Measurements from ENCODE around the gene ADCY5. TPM values are rescaled to one million over a fixed set of nuclear protein-coding genes. Genes with fewer than 3 reads are reported as not detected.

ADCY5 gene
- total RNA-seq, 1 donor from 2014 or later = 10.6 TPM

GRCh38 chr3:123262226-123262625 lies 186.7 kb downstream of the ADCY5 start:
- Mint-ChIP-seq H3K27me3 (ENCODE audit: unreplicated experiment) (no peaks in the 10 kb centered on the region), H3K4me1 (ENCODE audit: unreplicated experiment) (peaks cover 7% of the 10 kb centered on the region), H3K36me3 (ENCODE audit: unreplicated experiment) (peaks cover 29% of the 10 kb centered on the region), H3K9me3 (ENCODE audit: unreplicated experiment) (peaks cover 10% of the 10 kb centered on the region), H3K4me3 (ENCODE audit: unreplicated experiment) (no peak overlapping the region), H3K27ac (ENCODE audit: unreplicated experiment) (no peak overlapping the region)
- TF ChIP-seq CTCF (IDR thresholded peaks at IDR 0.05) = no peak
- DNase-seq (ENCODE audit: extremely low spot score, unreplicated experiment) = no peak

GRCh38 chr3:123261666-123262065 lies 187.2 kb downstream of the ADCY5 start:
- peaks cover 7% of the 10 kb centered on the region for H3K4me1 Mint-ChIP-seq (ENCODE audit: unreplicated experiment)
- DNase-seq (ENCODE audit: extremely low spot score, unreplicated experiment) = no peak
- TF ChIP-seq CTCF (IDR thresholded peaks at IDR 0.05) = no peak
- peaks cover 10% of the 10 kb centered on the region for H3K9me3 Mint-ChIP-seq (ENCODE audit: unreplicated experiment)
- no peak overlapping the region for H3K27ac Mint-ChIP-seq (ENCODE audit: unreplicated experiment)
- H3K4me3 Mint-ChIP-seq (ENCODE audit: unreplicated experiment) = no peak overlapping the region
- H3K36me3 Mint-ChIP-seq (ENCODE audit: unreplicated experiment) = peaks cover 24% of the 10 kb centered on the region
- no peaks in the 10 kb centered on the region for H3K27me3 Mint-ChIP-seq (ENCODE audit: unreplicated experiment)

- TF ChIP-seq CTCF (IDR thresholded peaks at IDR 0.05) = peak; percentile 75
- Mint-ChIP-seq H3K4me3 (ENCODE audit: unreplicated experiment) (no peak overlapping the region), H3K27me3 (ENCODE audit: unreplicated experiment) (no peaks in the 10 kb centered on the region), H3K36me3 (ENCODE audit: unreplicated experiment) (peaks cover 7% of the 10 kb centered on the region), H3K4me1 (ENCODE audit: unreplicated experiment) (peaks cover 7% of the 10 kb centered on the region), H3K27ac (ENCODE audit: unreplicated experiment) (peak overlapping the region; percentile 68), H3K9me3 (ENCODE audit: unreplicated experiment) (no peaks in the 10 kb centered on the region)
- DNase-seq (ENCODE audit: extremely low spot score, unreplicated experiment) = no peak
Measured at GRCh38 chr3:123258811-123259420, 190.0 kb downstream of the ADCY5 start.

GRCh38 chr3:123258359-123258758 lies 190.5 kb downstream of the ADCY5 start:
- H3K36me3 Mint-ChIP-seq (ENCODE audit: unreplicated experiment) = peaks cover 7% of the 10 kb centered on the region
- TF ChIP-seq CTCF (IDR thresholded peaks at IDR 0.05) = no peak
- no peaks in the 10 kb centered on the region for H3K9me3 Mint-ChIP-seq (ENCODE audit: unreplicated experiment)
- DNase-seq (ENCODE audit: extremely low spot score, unreplicated experiment) = no peak
- no peaks in the 10 kb centered on the region for H3K27me3 Mint-ChIP-seq (ENCODE audit: unreplicated experiment)
- peak overlapping the region; percentile 68 for H3K27ac Mint-ChIP-seq (ENCODE audit: unreplicated experiment)
- no peak overlapping the region for H3K4me3 Mint-ChIP-seq (ENCODE audit: unreplicated experiment)
- peaks cover 7% of the 10 kb centered on the region for H3K4me1 Mint-ChIP-seq (ENCODE audit: unreplicated experiment)

- Mint-ChIP-seq H3K4me3 (ENCODE audit: unreplicated experiment) (no peak overlapping the region), H3K4me1 (ENCODE audit: unreplicated experiment) (peaks cover 7% of the 10 kb centered on the region), H3K36me3 (ENCODE audit: unreplicated experiment) (peaks cover 10% of the 10 kb centered on the region), H3K27ac (ENCODE audit: unreplicated experiment) (no peak overlapping the region), H3K27me3 (ENCODE audit: unreplicated experiment) (no peaks in the 10 kb centered on the region), H3K9me3 (ENCODE audit: unreplicated experiment) (no peaks in the 10 kb centered on the region)
- DNase-seq (ENCODE audit: extremely low spot score, unreplicated experiment) = no peak
- TF ChIP-seq CTCF (IDR thresholded peaks at IDR 0.05) = no peak
Measured at GRCh38 chr3:123256256-123256655, 192.6 kb downstream of the ADCY5 start.

All from osteocyte (in vitro differentiated cells).